ENCODE measurements around the gene CTXN3.

DNA sequence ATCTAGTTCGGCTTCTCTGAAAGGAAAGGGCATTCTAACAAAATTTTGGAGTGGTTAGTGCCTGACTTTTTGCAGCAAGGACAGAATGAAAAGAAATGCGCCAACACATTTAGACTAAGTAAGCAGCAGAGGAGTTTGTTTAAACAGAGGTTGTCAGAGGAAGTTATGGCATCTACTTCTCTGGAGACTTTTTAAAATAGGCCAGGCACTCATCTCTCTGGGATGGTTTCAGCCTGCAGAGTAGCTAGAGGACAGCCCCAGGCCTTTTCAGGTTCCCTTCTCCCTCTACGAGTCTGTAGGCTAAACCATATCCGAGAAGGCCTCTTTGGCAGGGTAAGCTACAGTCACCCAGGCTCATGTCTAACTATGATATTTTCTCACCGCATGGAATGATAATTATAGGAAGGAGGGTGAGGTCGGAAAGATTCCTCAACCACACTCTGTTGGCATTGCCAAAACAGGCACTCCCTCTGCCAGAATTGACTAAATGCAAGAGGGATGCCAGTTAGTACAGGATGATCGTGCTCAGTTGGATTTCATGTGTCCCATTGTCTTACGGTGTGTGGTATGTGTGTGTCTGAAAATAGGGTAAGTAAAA lies 1.4 kb upstream of the CTXN3 start:
- TF ChIP-seq GATA3 (IDR thresholded peaks at IDR 0.05; ENCODE audit: low read depth, low read length) (no peak), GATA2 (IDR thresholded peaks at IDR 0.05; ENCODE audit: low read depth, low read length) (no peak)

All from SH-SY5Y (cell line).